ENCODE data around the gene ATP13A3. TPM values are rescaled to one million over a fixed set of nuclear protein-coding genes. Genes with fewer than 3 reads are reported as not detected.

Gene ATP13A3
- total and polyA plus RNA-seq, 2 experiments from 2014 or later = 20.0 to 202 TPM

DNA sequence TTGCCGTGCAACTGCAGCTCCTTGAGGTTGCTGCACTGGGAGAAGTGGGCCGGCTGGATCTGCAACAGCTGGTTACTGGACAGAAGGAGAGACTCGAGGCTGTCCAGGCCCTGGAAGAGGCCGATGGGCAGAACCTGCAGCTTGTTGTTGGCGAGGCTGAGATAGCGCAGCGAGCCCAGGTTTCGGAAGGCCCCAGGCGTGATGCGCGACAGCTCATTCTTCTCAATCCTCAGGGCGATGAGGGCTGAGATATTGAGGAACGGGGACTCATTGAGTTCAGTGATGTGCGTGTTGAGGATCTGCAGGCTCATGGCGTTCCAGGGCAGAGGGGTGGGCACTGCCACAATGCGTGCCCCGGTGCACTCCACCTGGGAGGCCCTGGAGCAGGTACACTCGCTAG, 126.2 kb downstream of the ATP13A3 start:
- H3K4me1 Mint-ChIP-seq = peaks cover 4% of the 10 kb centered on the region; the same call in 1 of the 3 replicates
- Histone ChIP-seq H3K79me2 (replicated peaks; ENCODE audit: insufficient read depth) (no peaks in the 10 kb centered on the region), H3K36me3 (ENCODE audit: insufficient read depth) (no peaks in the 10 kb centered on the region), H3K4me2 (no peak overlapping the region), H3K27me3 (ENCODE audit: insufficient read depth) (no peaks in the 10 kb centered on the region), H3K4me3 (no peak overlapping the region), H3K27ac (ENCODE audit: low read depth) (no peak overlapping the region), H2AFZ (no peak overlapping the region), H3K4me1 (ENCODE audit: insufficient read depth) (no peaks in the 10 kb centered on the region), H4K20me1 (replicated peaks; ENCODE audit: insufficient read depth) (no peaks in the 10 kb centered on the region), H3K9me2 (ENCODE audit: insufficient read depth) (0 out of 2 replicates have a peak, but pooled peaks cover 11% of the 10 kb centered on the region), H3F3A (replicated peaks; ENCODE audit: low read depth) (no peaks in the 10 kb centered on the region)
- no peak overlapping the region for H3K27ac Mint-ChIP-seq
- no peak for DNase-seq (ENCODE audit: low spot score)
- peaks cover 6% of the 10 kb centered on the region for H3K27me3 Mint-ChIP-seq (ENCODE audit: insufficient read depth, low read depth, poor library complexity)
- no peaks in the 10 kb centered on the region for H3K9me3 Mint-ChIP-seq
- no peaks in the 10 kb centered on the region for H3K36me3 Mint-ChIP-seq (ENCODE audit: low read depth)
- ATAC-seq = no peak
- no peak overlapping the region for H3K4me3 Mint-ChIP-seq
- TF ChIP-seq POLR2AphosphoS5 (IDR thresholded peaks at IDR 0.05; ENCODE audit: low read depth) (no peak), STAT1 (IDR thresholded peaks at IDR 0.05; ENCODE audit: unreplicated experiment) (no peak), EZH2 (IDR thresholded peaks at IDR 0.05; ENCODE audit: low read depth, unreplicated experiment) (no peak), NANOG (IDR thresholded peaks at IDR 0.05; ENCODE audit: borderline replicate concordance) (no peak), ZNF331 (CRISPR knock-in tag; IDR thresholded peaks at IDR 0.05; ENCODE audit: low read depth) (no peak), ZNF114 (CRISPR knock-in tag; IDR thresholded peaks at IDR 0.05) (no peak), CREB1 (CRISPR knock-in tag; IDR thresholded peaks at IDR 0.05; ENCODE audit: low read depth) (no peak)
- TF ChIP-seq, protein P1, sequence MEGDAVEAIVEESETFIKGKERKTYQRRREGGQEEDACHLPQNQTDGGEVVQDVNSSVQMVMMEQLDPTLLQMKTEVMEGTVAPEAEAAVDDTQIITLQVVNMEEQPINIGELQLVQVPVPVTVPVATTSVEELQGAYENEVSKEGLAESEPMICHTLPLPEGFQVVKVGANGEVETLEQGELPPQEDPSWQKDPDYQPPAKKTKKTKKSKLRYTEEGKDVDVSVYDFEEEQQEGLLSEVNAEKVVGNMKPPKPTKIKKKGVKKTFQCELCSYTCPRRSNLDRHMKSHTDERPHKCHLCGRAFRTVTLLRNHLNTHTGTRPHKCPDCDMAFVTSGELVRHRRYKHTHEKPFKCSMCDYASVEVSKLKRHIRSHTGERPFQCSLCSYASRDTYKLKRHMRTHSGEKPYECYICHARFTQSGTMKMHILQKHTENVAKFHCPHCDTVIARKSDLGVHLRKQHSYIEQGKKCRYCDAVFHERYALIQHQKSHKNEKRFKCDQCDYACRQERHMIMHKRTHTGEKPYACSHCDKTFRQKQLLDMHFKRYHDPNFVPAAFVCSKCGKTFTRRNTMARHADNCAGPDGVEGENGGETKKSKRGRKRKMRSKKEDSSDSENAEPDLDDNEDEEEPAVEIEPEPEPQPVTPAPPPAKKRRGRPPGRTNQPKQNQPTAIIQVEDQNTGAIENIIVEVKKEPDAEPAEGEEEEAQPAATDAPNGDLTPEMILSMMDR (conservative IDR thresholded peaks at IDR 0.05; ENCODE audit: low read depth in 2 of 2) = no peak

- Mint-ChIP-seq H3K4me3 (no peak overlapping the region), H3K9me3 (no peaks in the 10 kb centered on the region), H3K27me3 (ENCODE audit: insufficient read depth, low read depth, poor library complexity) (peaks cover 6% of the 10 kb centered on the region), H3K27ac (no peak overlapping the region), H3K36me3 (ENCODE audit: low read depth) (no peaks in the 10 kb centered on the region), H3K4me1 (peaks cover 4% of the 10 kb centered on the region; the same call in 1 of the 3 replicates)
- H3K4me1 ChIP-seq (ENCODE audit: insufficient read depth) = no peaks in the 10 kb centered on the region
- no peaks in the 10 kb centered on the region for H3K79me2 ChIP-seq (replicated peaks; ENCODE audit: insufficient read depth)
- no peak overlapping the region for H3K27ac ChIP-seq (ENCODE audit: low read depth)
- ATAC-seq (no peak), DNase-seq (ENCODE audit: low spot score) (no peak)
- 0 out of 2 replicates have a peak, but pooled peaks cover 11% of the 10 kb centered on the region for H3K9me2 ChIP-seq (ENCODE audit: insufficient read depth)
- H3F3A ChIP-seq (replicated peaks; ENCODE audit: low read depth) = no peaks in the 10 kb centered on the region
- H3K27me3 ChIP-seq (ENCODE audit: insufficient read depth) = no peaks in the 10 kb centered on the region
- no peaks in the 10 kb centered on the region for H4K20me1 ChIP-seq (replicated peaks; ENCODE audit: insufficient read depth)
- H3K4me3 ChIP-seq = no peak overlapping the region
- no peaks in the 10 kb centered on the region for H3K36me3 ChIP-seq (ENCODE audit: insufficient read depth)
- H3K4me2 ChIP-seq = no peak overlapping the region
- H2AFZ ChIP-seq = no peak overlapping the region
- TF ChIP-seq NANOG (IDR thresholded peaks at IDR 0.05; ENCODE audit: borderline replicate concordance) = no peak
- no peak for TF ChIP-seq CREB1 (CRISPR knock-in tag; IDR thresholded peaks at IDR 0.05; ENCODE audit: low read depth)
- no peak for TF ChIP-seq JUNB (IDR thresholded peaks at IDR 0.05; ENCODE audit: unreplicated experiment)
- TF ChIP-seq ZNF331 (CRISPR knock-in tag; IDR thresholded peaks at IDR 0.05; ENCODE audit: low read depth) = no peak
- TF ChIP-seq POLR2AphosphoS5 (IDR thresholded peaks at IDR 0.05; ENCODE audit: low read depth) = no peak
- TF ChIP-seq, protein P2, sequence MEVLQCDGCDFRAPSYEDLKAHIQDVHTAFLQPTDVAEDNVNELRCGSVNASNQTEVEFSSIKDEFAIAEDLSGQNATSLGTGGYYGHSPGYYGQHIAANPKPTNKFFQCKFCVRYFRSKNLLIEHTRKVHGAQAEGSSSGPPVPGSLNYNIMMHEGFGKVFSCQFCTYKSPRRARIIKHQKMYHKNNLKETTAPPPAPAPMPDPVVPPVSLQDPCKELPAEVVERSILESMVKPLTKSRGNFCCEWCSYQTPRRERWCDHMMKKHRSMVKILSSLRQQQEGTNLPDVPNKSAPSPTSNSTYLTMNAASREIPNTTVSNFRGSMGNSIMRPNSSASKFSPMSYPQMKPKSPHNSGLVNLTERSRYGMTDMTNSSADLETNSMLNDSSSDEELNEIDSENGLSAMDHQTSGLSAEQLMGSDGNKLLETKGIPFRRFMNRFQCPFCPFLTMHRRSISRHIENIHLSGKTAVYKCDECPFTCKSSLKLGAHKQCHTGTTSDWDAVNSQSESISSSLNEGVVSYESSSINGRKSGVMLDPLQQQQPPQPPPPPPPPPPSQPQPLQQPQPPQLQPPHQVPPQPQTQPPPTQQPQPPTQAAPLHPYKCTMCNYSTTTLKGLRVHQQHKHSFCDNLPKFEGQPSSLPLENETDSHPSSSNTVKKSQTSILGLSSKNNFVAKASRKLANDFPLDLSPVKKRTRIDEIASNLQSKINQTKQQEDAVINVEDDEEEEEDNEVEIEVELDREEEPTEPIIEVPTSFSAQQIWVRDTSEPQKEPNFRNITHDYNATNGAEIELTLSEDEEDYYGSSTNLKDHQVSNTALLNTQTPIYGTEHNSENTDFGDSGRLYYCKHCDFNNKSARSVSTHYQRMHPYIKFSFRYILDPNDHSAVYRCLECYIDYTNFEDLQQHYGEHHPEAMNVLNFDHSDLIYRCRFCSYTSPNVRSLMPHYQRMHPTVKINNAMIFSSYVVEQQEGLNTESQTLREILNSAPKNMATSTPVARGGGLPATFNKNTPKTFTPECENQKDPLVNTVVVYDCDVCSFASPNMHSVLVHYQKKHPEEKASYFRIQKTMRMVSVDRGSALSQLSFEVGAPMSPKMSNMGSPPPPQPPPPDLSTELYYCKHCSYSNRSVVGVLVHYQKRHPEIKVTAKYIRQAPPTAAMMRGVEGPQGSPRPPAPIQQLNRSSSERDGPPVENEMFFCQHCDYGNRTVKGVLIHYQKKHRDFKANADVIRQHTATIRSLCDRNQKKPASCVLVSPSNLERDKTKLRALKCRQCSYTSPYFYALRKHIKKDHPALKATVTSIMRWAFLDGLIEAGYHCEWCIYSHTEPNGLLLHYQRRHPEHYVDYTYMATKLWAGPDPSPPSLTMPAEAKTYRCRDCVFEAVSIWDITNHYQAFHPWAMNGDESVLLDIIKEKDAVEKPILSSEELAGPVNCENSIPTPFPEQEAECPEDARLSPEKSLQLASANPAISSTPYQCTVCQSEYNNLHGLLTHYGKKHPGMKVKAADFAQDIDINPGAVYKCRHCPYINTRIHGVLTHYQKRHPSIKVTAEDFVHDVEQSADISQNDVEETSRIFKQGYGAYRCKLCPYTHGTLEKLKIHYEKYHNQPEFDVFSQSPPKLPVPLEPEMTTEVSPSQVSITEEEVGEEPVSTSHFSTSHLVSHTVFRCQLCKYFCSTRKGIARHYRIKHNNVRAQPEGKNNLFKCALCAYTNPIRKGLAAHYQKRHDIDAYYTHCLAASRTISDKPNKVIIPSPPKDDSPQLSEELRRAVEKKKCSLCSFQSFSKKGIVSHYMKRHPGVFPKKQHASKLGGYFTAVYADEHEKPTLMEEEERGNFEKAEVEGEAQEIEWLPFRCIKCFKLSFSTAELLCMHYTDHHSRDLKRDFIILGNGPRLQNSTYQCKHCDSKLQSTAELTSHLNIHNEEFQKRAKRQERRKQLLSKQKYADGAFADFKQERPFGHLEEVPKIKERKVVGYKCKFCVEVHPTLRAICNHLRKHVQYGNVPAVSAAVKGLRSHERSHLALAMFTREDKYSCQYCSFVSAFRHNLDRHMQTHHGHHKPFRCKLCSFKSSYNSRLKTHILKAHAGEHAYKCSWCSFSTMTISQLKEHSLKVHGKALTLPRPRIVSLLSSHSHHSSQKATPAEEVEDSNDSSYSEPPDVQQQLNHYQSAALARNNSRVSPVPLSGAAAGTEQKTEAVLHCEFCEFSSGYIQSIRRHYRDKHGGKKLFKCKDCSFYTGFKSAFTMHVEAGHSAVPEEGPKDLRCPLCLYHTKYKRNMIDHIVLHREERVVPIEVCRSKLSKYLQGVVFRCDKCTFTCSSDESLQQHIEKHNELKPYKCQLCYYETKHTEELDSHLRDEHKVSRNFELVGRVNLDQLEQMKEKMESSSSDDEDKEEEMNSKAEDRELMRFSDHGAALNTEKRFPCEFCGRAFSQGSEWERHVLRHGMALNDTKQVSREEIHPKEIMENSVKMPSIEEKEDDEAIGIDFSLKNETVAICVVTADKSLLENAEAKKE (CRISPR knock-in tag; IDR thresholded peaks at IDR 0.05) = no peak
- TF ChIP-seq EZH2phosphoT487 (IDR thresholded peaks at IDR 0.05; ENCODE audit: unreplicated experiment) = no peak
- TF ChIP-seq, protein P3, sequence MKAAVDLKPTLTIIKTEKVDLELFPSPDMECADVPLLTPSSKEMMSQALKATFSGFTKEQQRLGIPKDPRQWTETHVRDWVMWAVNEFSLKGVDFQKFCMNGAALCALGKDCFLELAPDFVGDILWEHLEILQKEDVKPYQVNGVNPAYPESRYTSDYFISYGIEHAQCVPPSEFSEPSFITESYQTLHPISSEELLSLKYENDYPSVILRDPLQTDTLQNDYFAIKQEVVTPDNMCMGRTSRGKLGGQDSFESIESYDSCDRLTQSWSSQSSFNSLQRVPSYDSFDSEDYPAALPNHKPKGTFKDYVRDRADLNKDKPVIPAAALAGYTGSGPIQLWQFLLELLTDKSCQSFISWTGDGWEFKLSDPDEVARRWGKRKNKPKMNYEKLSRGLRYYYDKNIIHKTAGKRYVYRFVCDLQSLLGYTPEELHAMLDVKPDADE (IDR thresholded peaks at IDR 0.05) = no peak
- TF ChIP-seq EZH2 (IDR thresholded peaks at IDR 0.05; ENCODE audit: low read depth, unreplicated experiment) = no peak
- TF ChIP-seq ZNF114 (CRISPR knock-in tag; IDR thresholded peaks at IDR 0.05) = no peak
- no peak for TF ChIP-seq STAT1 (IDR thresholded peaks at IDR 0.05; ENCODE audit: unreplicated experiment)
Measured at GRCh38 chr3:194357681-194358080, 129.1 kb downstream of the ATP13A3 start.
